Vagina (tissue), 2 donors: ENCODE measurements around the gene MRPL34. TPM values are rescaled to one million over a fixed set of nuclear protein-coding genes. Genes with fewer than 3 reads are reported as not detected.

Source experiments
- DNase-seq, 2 donors: peaks; one replicate each; pipeline ENCODE4 v3.0.0-alpha.2; 2017; ENCODE audit errors: extremely low spot score in 2 of 2
- H3K27ac ChIP-seq: fragments of 200-600 bp; sonication (generic); one replicate; pipeline ENCODE4 v1.5.1; 2019
- H3K27me3 ChIP-seq: fragments of 200-600 bp; sonication (generic); one replicate; pipeline ENCODE4 v1.5.1; 2019
- H3K36me3 ChIP-seq, 2 donors: fragments of 200-600 bp; sonication (generic); one replicate each; pipeline ENCODE4 v1.5.1; 2017 to 2019
- H3K4me1 ChIP-seq: fragments of 200-600 bp; sonication (generic); one replicate; pipeline ENCODE4 v1.5.1; 2019
- H3K4me3 ChIP-seq, 2 donors: fragments of 200-600 bp; sonication (generic); 1 replicate in 1 of 2; 2 replicates in 1 of 2; pipeline ENCODE4 v1.5.1; 2016 to 2019
- H3K9me3 ChIP-seq: fragments of 200-600 bp; sonication (generic); one replicate; pipeline ENCODE4 v1.5.1; 2019
- POLR2A ChIP-seq, 2 donors: fragments of 450-650 bp; IDR thresholded peaks; one replicate each; pipeline ENCODE4 v1.6.1; 2017; ENCODE audit warnings: antibody characterized with exemption in 2 of 2, mild to moderate bottlenecking in 2 of 2, moderate library complexity in 2 of 2
- POLR2AphosphoS5 ChIP-seq, 2 donors: sonication (generic); formaldehyde crosslinking; IDR thresholded peaks; one replicate each; pipeline ENCODE4 v1.9.0; 2017; ENCODE audit warnings: antibody characterized with exemption in 2 of 2, mild to moderate bottlenecking in 2 of 2, low read depth in 1 of 2; ENCODE audit not compliant: insufficient read depth in 1 of 2
- intact Hi-C: fragments of 100-400 bp; cut with DNase I; formaldehyde crosslinking; loops from one replicate; pipeline ENCODE4 v1.15.1; 2023
- total RNA-seq: library from RNA; depleted of rRNA; stranded (reverse); fragments of >200 nt; gene quantifications from one replicate; pipeline ENCODE4 v1.2.3, GENCODE V29; 2016
- TF ChIP-seq, protein P1 (sequence below), 3 experiments: fragments of 450-650 bp in 2 of 3; fragments of 200-600 bp in 1 of 3; sonication (generic) in 1 of 3; IDR thresholded peaks; one replicate each; pipeline ENCODE4 v1.5.1; 2017 to 2019; ENCODE audit warnings: antibody characterized with exemption in 3 of 3, mild to moderate bottlenecking in 2 of 3, moderate library complexity in 2 of 3

Gene MRPL34
- total RNA-seq, 1 donor from 2014 or later, result 176 TPM

DNA sequence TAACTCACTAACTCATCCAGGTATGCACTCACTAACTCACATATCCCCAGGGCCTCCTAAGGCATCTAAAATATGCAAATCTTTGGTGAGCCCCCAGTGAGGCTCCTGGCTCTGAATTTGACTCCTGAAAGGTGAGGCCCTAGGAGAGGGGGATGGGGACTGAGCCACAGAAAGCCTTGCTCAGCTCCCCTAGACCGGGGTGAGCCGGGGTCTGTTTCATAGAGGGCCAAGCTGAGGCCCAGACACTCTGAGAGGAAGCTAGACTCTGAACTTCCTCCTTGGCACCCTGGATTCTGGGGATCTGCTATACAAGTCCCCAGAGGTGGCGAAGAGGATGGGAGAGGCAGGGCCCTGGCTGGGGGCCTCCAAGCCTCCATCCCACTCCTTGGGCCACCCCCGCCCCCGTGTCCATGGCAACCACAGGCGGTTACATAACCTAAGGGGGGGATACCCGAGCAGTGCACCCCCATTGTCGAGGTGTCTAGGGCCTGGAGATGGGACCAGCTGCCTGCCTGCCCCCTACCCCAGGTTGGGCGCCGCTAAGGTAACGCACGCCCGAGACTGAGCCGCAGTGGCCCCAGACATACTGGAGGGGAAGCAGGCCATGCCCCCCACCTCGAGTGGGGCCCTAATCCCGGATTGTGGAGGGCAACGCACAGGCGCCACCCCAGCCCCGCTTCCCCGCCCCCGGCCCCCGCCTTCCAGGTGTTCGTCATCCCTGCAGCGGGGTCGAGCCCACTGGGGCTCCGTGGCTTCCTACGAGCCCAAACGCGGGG, 3.1 kb upstream of the MRPL34 start:
- Histone ChIP-seq H3K9me3 (no peaks in the 10 kb centered on the region), H3K27me3 (no peaks in the 10 kb centered on the region), H3K27ac (peak overlapping the region; percentile 92), H3K36me3 (peaks cover 0 to 7% of the 10 kb centered on the region in 2 donors), H3K4me3 (peak overlapping the region; percentile 60 to 89), H3K4me1 (peaks cover 48% of the 10 kb centered on the region)
- DNase-seq, result no peak
- TF ChIP-seq, protein P1, sequence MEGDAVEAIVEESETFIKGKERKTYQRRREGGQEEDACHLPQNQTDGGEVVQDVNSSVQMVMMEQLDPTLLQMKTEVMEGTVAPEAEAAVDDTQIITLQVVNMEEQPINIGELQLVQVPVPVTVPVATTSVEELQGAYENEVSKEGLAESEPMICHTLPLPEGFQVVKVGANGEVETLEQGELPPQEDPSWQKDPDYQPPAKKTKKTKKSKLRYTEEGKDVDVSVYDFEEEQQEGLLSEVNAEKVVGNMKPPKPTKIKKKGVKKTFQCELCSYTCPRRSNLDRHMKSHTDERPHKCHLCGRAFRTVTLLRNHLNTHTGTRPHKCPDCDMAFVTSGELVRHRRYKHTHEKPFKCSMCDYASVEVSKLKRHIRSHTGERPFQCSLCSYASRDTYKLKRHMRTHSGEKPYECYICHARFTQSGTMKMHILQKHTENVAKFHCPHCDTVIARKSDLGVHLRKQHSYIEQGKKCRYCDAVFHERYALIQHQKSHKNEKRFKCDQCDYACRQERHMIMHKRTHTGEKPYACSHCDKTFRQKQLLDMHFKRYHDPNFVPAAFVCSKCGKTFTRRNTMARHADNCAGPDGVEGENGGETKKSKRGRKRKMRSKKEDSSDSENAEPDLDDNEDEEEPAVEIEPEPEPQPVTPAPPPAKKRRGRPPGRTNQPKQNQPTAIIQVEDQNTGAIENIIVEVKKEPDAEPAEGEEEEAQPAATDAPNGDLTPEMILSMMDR (IDR thresholded peaks at IDR 0.05), result no peak
- no peak for TF ChIP-seq POLR2AphosphoS5 (IDR thresholded peaks at IDR 0.05; ENCODE audit: insufficient read depth in 1 of 2, low read depth in 1 of 2)
- no peak for TF ChIP-seq POLR2A (IDR thresholded peaks at IDR 0.05)
- intact Hi-C loops, result no loop called here

DNA sequence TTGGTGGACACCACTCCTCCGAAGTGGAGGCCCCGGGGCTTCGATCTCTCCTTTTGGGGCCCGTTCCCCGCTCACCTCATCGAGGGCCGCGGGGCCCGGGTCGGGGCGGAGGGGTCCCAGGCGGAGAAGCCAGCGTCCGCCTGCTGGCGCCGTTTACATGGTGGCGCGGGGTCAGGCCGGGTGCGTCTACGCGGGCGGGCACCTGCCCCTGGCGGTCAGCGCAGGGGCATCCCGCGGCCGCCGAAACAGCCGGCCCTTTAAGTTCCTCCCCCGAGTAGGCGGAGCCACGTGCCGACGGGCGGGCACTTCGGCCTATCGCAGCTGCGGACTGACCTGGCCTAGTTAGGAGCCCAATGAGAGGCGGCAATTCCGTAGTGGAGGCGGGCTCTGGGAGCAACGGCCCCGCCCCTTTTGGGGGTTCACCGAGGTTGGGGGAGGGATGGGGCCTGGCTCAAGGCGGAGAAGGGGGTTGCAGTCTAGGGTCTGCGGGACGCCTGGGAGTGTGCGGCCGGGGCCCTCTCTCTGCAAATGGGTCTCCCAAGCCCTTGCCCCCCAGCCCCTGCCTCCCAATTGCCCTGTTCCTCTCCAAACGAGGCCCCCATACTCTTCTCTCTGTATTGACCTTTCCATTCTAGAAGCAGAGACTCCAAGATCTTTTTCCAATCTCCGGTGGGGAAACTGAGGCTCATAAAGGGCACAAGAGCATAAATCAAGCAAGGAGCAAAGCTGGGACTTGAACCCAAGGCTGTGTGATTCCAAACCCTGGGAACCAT, 2.3 kb upstream of the MRPL34 start, which contains the start of gene ABHD8:
ABHD8 (minus strand) TSS at position 259 of the 773 bp plus-strand sequence. CDS start 1,809 bp downstream, outside the sequence.
- Histone ChIP-seq H3K4me1 (peaks cover 51% of the 10 kb centered on the region), H3K27ac (peak within 1 kb of the TSS; percentile 92)
- TF ChIP-seq, protein P1 (IDR thresholded peaks at IDR 0.05), result peak; percentile 33 to 71 (median 51)
- TF ChIP-seq POLR2AphosphoS5 (IDR thresholded peaks at IDR 0.05; ENCODE audit: insufficient read depth in 1 of 2, low read depth in 1 of 2), result peak; percentile 38 to 64
- TF ChIP-seq POLR2A (IDR thresholded peaks at IDR 0.05), result peak in 1 of 2 donors; percentile 49

DNA sequence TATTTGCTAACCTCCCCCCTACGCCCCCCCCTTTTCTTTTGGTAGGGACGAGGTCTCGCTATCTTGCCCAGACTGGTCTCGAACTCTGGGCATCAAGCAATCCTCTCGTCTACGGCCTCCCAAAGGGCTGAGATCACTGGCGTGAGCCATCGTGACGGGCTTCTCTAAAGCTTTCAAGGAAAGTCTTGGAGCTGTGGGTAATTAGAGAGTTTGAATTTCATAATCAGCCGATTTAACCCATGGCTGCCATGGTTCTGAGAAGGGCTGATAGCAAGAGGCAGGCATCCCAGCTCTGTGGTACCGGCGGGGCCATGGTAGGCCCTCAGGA, 1.8 kb upstream of the MRPL34 start:
- peak overlapping the region in 1 of 2 donors; percentile 89 for H3K4me3 ChIP-seq
- intact Hi-C loops, result no loop called here
- H3K36me3 ChIP-seq, result no peaks in the 10 kb centered on the region
- peaks cover 51% of the 10 kb centered on the region for H3K4me1 ChIP-seq
- no peaks in the 10 kb centered on the region for H3K9me3 ChIP-seq
- H3K27ac ChIP-seq, result peak overlapping the region; percentile 92
- no peak for DNase-seq
- TF ChIP-seq POLR2A (IDR thresholded peaks at IDR 0.05), result no peak
- no peaks in the 10 kb centered on the region for H3K27me3 ChIP-seq

More for the DNA sequence above, 2.3 kb upstream of the MRPL34 start, which contains the start of gene ABHD8:
- intact Hi-C loops, result no loop called here
- H3K4me3 ChIP-seq, result peak within 1 kb of the TSS; percentile 60 to 89
- H3K36me3 ChIP-seq, result peaks cover 0 to 2% of the 10 kb centered on the region in 2 donors
- peak in 1 of 2 donors; percentile 97 for DNase-seq
- H3K9me3 ChIP-seq, result no peaks in the 10 kb centered on the region
- no peaks in the 10 kb centered on the region for H3K27me3 ChIP-seq

DNA sequence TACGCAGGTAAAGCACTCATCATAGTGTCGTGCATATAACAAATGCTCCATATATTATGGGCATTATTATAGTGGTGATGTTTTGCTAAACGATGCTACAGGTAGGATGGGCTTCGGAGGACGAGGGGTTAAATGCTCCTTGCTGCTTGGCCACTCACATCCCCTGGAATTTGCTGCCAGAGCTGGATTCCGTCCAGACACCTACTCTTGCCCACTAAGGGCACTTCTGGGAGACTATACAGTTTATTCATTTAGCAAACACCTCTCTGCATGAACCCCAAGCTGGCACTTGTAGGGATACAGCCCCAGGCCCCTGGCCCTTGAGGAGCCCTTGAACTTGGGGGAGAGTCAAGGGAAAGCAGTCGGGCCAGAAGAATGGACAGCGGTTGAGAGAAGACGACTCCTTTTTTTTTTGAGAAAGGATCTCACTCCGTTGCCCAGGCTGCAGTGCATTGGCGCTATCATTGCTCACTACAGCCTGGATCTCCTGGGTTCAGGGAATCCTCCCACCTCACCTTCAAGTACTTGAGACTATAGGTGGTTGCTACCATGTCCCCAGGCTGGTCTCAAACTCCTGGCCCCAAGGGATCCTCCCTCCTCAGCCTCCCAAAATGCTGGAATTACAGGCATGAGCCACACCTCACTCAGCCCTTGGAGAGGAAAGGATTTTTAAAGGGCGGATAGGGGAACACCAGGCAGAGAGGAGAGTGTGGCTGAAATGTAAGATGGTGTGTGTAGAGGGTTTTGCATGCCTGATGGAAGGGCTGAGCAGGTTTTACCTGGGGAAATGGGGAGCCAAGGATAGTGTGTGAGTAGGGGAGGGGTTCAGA, 1.1 kb upstream of the MRPL34 start:
- DNase-seq, result no peak
- Histone ChIP-seq H3K4me1 (peaks cover 51% of the 10 kb centered on the region), H3K36me3 (no peaks in the 10 kb centered on the region), H3K27me3 (no peaks in the 10 kb centered on the region), H3K27ac (peak overlapping the region; percentile 92), H3K9me3 (no peaks in the 10 kb centered on the region), H3K4me3 (peak overlapping the region in 1 of 2 donors; percentile 69)
- intact Hi-C loops, result no loop called here
- no peak for TF ChIP-seq POLR2AphosphoS5 (IDR thresholded peaks at IDR 0.05; ENCODE audit: insufficient read depth in 1 of 2, low read depth in 1 of 2)
- TF ChIP-seq, protein P1 (IDR thresholded peaks at IDR 0.05), result no peak
- no peak for TF ChIP-seq POLR2A (IDR thresholded peaks at IDR 0.05)

DNA sequence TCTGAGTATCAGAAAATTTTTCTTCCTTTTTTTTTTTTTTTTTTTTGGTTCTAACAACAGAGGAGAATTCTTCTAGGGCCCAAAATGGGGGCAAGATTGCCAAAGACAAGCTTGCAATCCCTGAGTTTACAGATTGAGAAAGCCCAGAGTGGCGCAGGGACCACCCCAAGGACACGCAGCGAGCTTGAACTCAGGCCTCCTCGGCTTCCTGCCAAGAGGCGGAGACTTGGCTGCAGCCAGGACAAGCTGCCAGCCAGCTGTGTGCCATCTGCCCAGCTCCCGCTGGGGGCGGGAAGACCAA, 506 bp upstream of the MRPL34 start:
- DNase-seq, result no peak
- H3K4me1 ChIP-seq, result peaks cover 56% of the 10 kb centered on the region
- TF ChIP-seq POLR2AphosphoS5 (IDR thresholded peaks at IDR 0.05; ENCODE audit: insufficient read depth in 1 of 2, low read depth in 1 of 2), result no peak
- TF ChIP-seq, protein P1 (IDR thresholded peaks at IDR 0.05), result no peak
- no peak for TF ChIP-seq POLR2A (IDR thresholded peaks at IDR 0.05)
- no peaks in the 10 kb centered on the region for H3K27me3 ChIP-seq
- no peaks in the 10 kb centered on the region for H3K36me3 ChIP-seq
- no peaks in the 10 kb centered on the region for H3K9me3 ChIP-seq
- peak overlapping the region; percentile 92 for H3K27ac ChIP-seq
- H3K4me3 ChIP-seq, result peak overlapping the region; percentile 64 to 69
- intact Hi-C loops, result no loop called here
